ENCODE data around the gene FNDC3B.

GRCh38 chr3:172042136-172042662, 2.8 kb downstream of the FNDC3B start:
- no peak for TF ChIP-seq CTCF (IDR thresholded peaks at IDR 0.05)
- no peak for TF ChIP-seq POLR2A (IDR thresholded peaks at IDR 0.05)
- TF ChIP-seq EP300 (IDR thresholded peaks at IDR 0.05) = no peak
